GM10248 (cell line): Measurements from ENCODE around the gene BCL11A.
A peak's percentile ranks its signal among the peaks of the same experiment; 100 is the strongest.

Experiments
- CTCF ChIA-PET: fragments of 300-600 bp; sonication (Branson Sonifier 250); formaldehyde crosslinking; extraction: SDS; loops from one replicate; lab custom pipeline; 2021; ENCODE audit warnings: antibody characterized with exemption; lab: Yijun Ruan, JAX
- POLR2A ChIA-PET: fragments of 350-650 bp; sonication (Branson Sonifier 250); formaldehyde crosslinking; extraction: SDS; loops from one replicate; lab custom pipeline; 2020; ENCODE audit warnings: antibody characterized with exemption; lab: Yijun Ruan, JAX
- DNase-seq: peaks from one replicate; pipeline ENCODE4 v3.0.0; 2012; ENCODE audit errors: extremely low spot score
- TF ChIP-seq, protein P1 (sequence below): IDR thresholded peaks from 2 replicates; pipeline ENCODE4 v1.5.1; 2012; ENCODE audit warnings: mild to moderate bottlenecking, low read depth; ENCODE audit errors: extremely low read depth, missing control alignments, control extremely low read depth

Gene BCL11A

DNA sequence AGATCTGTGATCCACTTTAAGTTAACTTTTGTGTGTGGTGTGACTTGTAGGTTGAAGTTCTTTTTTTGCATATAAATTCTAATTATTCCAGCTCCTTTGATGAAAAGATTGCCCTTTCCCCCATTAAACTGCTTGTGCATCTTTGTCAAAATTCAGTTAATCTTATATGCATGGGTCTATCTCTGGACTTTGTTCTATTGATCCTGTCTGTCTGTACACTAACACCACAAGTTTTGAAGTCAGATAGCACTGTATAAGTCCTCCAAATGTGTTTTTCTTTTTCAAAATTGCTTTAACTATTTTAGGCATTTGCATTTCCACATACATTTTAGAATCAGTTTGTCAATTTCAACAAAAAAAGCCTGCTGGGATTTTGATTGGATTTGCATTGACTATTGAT lies 137.6 kb downstream of the BCL11A start:
- no peak for DNase-seq
- CTCF ChIA-PET: no interaction called here
- POLR2A ChIA-PET: no interaction called here
- TF ChIP-seq, protein P1, sequence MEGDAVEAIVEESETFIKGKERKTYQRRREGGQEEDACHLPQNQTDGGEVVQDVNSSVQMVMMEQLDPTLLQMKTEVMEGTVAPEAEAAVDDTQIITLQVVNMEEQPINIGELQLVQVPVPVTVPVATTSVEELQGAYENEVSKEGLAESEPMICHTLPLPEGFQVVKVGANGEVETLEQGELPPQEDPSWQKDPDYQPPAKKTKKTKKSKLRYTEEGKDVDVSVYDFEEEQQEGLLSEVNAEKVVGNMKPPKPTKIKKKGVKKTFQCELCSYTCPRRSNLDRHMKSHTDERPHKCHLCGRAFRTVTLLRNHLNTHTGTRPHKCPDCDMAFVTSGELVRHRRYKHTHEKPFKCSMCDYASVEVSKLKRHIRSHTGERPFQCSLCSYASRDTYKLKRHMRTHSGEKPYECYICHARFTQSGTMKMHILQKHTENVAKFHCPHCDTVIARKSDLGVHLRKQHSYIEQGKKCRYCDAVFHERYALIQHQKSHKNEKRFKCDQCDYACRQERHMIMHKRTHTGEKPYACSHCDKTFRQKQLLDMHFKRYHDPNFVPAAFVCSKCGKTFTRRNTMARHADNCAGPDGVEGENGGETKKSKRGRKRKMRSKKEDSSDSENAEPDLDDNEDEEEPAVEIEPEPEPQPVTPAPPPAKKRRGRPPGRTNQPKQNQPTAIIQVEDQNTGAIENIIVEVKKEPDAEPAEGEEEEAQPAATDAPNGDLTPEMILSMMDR: no peak

DNA sequence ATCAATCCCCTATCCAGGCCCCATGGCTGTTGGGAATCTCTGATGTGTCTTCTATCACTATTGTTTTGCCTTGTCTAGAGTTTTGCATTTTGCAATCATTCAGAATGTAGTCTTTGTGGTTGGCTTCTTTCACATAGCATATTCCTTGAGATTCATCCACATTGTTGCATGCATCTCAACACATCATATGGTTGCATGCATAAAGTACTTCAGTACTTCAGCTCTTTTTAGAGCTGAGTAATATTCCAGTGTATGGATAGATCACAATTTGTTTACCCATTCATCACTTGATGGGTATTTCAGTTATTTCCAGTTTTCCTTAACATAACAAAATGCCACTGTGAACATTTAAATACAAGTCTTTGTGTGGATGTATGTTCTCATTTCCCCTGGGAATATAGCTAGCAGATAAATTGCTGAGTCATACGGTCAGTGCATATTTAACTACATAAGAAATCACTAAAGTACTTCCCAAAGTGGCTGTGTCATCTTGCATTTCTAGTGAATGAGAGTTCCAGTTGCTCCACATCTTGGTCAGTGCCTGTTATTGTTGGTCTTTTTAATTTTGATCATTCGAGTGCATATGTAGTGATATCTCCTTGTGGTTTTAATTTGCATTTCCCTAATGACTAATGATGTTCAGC lies 138.8 kb downstream of the BCL11A start:
- CTCF ChIA-PET: no interaction called here
- no peak for DNase-seq
- TF ChIP-seq, protein P1: no peak
- POLR2A ChIA-PET: no interaction called here

- CTCF ChIA-PET: interaction anchor here (1.2 kb wide), 1 partner anchor 26 kb away, joined by 4 read pairs; no protein-coding TSS in a partner anchor
- TF ChIP-seq, protein P1: no peak
- peak; percentile 58 for DNase-seq
- POLR2A ChIA-PET: no interaction called here
Observed at GRCh38 chr2:60413814-60414168, 139.7 kb downstream of the BCL11A start.

DNA sequence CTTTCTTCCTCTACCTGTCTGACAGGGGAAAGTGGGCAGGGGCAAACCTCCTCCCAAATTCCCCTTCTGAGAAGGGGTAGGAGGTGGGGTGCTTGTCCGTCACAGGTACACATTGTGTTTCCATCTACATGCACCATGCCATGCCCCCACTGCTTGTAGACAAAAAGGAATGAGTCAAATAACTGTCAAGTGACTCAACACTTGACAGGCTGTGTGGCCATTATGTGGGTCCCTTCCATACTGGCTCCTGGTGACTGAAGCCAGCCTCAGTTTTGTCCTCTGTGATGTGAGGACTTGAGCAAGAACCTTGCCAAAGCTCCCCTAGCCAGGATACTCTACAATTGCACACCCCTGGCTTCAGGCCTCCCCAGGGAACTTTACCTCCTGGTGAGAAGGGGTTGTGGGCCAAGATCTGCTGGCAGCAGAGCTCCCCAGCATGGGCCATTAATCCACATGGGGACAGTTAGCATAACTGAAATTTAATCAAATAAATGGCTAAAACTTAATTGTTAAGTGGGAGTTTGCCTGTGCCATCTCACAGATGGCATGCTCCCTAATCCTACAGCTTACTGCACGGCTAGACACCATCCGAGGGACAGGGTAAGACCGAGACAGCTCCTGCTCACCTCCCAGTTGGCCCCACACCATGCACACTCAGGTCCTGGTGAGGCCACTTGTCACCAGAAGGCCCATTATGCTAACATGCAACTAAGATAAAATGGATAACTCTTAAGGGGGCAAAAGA lies 140.2 kb downstream of the BCL11A start:
- TF ChIP-seq, protein P1: no peak
- POLR2A ChIA-PET: no interaction called here
- CTCF ChIA-PET: interaction anchor here (1.2 kb wide), 1 partner anchor 26 kb away, joined by 4 read pairs; no protein-coding TSS in a partner anchor
- no peak for DNase-seq

DNA sequence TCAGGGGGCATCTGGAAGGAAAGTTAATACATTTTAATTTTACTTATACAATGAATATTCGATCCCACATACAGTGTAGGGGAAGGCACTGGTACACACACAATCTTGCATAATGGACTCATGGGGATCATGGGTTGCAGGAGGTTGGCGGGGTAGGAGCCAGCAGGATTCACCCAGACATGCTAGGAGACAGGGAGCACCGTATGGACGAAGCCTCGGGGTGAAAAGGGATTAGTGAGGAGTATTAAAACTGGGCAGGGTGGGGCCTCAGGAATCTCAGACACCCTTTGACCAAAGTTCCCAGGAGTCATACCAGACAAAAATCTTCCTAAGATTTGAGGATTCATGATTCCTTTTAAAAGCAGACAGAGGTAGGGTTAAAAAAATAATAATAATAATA lies 140.8 kb downstream of the BCL11A start:
- ChIA-PET CTCF (interaction anchor here (1.2 kb wide), 1 partner anchor 27 kb away, joined by 4 read pairs; no protein-coding TSS in a partner anchor), POLR2A (no interaction called here)
- no peak for DNase-seq
- TF ChIP-seq, protein P1: no peak

DNA sequence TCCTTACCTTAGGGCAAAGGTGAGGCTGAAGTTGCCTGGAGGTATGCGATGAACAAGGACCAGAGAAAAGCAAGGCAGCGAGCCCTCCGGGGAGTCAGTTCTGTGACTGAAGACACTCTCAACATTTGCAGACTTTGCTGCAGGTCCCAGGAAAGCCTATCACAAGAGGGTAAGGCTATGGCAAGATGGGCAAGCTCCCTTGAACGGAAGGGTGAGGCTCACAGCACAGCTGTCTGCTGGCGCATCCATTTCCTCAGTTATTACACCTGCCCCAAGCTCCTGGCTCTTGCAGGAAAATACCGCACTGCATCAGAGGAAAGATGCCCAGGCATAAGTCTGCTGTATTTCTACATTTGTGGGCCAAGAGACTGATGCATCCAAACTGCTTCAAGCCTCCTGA lies 141.4 kb downstream of the BCL11A start:
- POLR2A ChIA-PET: no interaction called here
- CTCF ChIA-PET: no interaction called here
- TF ChIP-seq, protein P1: no peak
- no peak for DNase-seq
